HT-29 (cell line): ENCODE measurements around the gene HS1BP3. TPM values are rescaled to one million over a fixed set of nuclear protein-coding genes. Genes with fewer than 3 reads are reported as not detected.

Source experiments
- DNase-seq: peaks from one replicate; pipeline ENCODE4 v3.0.0-alpha.2; 2015; ENCODE audit warnings: low spot score
- total RNA-seq: library from RNA; depleted of rRNA; stranded (reverse); fragments of >200 nt; shearing (Covaris generic); gene quantifications from 2 replicates; pipeline ENCODE4 v1.2.3, GENCODE V29; 2014

HS1BP3 gene
- total RNA-seq, 1 experiment from 2014 or later: 23.0 TPM

DNA sequence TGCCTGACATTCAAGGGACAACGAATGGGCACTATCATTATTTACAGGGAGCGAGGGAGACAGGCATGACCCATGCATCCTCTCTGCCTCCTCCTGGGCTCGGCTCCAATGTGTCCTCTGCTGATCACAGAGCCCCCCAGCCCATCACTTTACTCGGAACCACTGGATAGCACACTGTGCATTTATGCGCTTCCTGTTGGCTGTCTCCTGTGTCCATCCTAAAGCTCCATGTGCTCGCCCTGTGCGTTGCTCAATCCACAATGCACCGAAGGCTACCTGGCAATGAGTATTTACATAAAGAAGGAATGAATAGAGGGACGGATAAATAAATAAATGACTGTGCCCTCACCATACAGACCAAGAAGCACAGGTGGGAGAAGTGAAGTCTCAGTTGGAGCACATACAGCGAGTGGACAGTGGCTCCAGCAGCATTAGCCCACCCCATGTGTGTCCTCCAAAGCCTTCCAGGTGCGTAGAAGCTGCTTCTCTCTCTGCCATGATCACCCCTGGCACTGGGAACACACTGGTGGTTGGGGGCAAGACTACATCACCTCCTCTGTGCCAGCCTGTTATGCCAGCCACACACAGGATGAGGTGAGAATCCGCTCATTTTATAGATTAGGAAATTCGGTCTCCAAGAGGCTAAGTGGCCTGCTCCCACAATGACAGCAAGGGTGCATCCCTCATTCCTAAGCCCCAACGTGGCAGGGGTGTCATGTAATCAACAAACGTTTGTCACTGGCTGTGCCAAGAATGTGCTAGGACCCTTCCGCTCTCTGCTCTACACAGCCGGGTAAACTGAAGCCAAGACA, 13.7 kb upstream of the HS1BP3 start:
- DNase-seq: no peak

GRCh38 chr2:20664071-20664390, 13.1 kb upstream of the HS1BP3 start:
- DNase-seq: no peak

GRCh38 chr2:20663196-20664070, 12.5 kb upstream of the HS1BP3 start:
- DNase-seq: no peak

DNA sequence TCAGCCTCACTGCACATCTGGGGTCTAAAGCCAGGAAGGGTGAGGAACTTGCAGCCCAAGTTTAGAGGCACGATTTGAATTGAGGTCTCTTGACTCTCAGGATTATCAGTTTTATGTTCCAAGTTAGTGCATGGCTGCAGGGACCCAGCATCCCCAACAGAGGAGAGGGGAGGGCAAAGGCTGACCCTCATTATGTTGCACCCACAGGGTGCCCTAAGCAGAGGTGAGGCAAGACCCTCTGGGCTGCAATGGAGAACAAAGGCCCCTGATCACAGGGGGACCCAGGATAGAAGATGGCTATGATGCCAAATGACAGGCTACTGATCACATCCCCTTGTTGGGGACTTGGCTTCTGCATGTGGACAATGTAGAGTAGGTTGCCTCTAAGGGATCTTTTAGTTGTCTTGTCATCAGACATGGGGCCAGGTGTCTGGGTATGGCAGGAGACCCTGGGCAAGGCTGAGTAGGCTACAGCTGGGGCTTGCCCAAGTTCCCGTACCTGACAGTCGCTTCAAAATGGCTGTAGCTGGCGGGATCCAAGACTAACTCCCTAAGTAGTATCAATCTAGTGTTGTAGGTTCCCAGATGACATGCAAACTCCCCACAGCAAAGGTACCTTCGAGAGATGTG, 11.5 kb upstream of the HS1BP3 start:
- DNase-seq: no peak

- DNase-seq: peak; percentile 91
Measured at GRCh38 chr2:20661421-20662307, 10.8 kb upstream of the HS1BP3 start.

- DNase-seq: no peak
Measured at GRCh38 chr2:20660506-20661420, 9.9 kb upstream of the HS1BP3 start.

DNA sequence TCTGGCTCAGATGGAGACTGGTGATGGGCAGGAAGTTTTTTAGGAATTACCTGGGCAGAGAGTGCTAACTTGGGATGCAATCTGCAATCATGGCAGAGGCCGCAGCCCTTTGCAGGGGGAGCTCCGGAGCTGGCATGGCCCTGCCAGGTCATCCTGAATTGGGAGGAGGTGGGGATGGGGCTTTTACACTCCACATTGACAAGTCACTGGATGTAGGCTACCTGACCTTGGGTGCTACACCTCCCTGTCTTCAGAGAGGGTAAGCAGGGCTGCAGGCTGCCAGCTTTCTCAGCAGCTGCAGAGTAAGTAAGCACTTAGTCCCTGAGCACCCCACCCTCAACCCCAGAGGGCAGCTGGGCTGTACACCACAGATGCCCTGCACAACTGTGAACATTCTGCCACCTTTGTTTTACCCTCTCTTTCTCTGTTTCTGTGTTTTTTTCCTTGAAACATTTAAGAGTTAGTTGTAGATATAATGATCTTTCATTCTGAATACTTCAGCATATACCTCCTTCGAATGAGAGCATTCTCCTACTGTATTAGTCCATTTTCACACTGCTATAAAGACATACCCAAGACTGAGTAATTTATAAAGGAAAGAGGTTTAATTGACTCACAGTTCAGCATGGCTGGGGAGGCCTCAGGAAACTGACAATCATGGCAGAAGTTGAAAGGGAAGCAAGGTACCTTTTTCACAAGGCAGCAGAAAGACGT, 6.8 kb upstream of the HS1BP3 start:
- no peak for DNase-seq

DNA sequence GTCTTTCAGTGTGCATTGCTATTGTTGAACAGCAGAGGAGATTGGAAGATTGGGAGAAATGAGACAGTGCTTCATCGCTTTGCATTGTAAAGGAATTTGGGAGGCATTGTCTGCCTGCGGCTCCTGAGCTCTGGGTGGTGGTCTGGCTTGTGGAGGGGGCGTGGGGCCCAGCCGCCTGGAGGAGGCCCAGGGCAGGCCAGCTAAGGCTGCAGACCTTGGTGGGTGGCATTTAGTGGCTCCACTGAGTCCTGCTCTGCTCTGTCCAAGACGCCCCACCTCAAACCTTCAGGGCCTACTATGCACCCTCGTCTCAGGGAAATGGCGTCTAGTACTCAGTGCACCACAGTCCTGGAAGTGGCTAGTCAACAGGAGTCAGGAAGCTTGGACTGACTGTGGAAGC, 5.7 kb upstream of the HS1BP3 start:
- DNase-seq: no peak

DNA sequence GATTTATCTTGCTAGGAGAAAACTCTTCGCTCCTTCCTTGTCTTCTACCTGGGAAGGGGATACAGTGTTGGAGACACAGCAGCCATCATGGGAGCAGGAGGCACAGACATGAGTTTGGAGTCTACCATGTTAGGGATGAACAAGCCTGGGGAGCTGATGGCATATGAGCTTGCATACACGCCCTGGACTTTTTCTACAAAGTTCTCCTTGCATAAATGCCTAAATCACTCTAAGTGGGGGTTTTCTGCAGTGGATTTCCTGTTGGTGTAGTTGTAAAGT, 3.6 kb upstream of the HS1BP3 start:
- DNase-seq: no peak

DNA sequence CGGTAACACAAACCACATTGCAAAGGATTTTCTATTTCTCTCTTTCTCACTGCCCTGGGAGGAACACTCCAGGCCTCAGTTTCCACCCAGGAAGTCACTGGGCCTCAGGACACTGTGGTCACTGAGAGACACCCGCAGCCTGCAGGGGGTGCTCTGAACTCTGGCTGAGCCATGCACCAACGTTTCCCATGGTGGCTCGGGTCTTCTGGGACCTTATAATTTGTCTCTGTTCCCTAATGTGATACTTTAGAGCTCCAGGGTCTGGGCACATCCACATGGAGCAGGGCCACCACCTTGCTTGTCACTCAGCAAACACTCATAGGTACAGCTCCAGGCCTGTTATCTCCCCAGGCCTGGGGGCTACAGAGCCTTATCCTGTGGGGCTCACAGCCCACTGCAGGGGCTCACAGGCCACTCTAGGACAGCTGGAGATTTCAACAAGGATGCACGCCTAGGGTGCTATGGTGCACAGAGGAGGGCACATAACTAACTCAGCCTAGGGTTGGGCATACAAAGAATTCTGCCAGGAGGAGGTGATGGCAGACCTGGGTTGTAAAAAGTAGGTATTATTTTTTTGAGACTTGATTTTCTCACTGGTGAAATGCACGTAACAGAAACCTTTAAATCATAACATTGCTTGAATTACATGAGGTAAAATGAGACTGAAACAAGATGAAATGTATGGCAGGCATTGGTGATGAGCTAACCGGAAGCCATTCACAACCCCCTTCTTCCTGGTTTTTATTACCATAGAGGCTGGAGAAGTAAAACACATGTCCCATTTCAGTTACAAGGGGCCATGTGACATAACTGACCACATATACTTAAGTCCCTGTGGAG, 3.0 kb upstream of the HS1BP3 start:
- no peak for DNase-seq

GRCh38 chr2:20652673-20653575, 2.0 kb upstream of the HS1BP3 start:
- no peak for DNase-seq

DNA sequence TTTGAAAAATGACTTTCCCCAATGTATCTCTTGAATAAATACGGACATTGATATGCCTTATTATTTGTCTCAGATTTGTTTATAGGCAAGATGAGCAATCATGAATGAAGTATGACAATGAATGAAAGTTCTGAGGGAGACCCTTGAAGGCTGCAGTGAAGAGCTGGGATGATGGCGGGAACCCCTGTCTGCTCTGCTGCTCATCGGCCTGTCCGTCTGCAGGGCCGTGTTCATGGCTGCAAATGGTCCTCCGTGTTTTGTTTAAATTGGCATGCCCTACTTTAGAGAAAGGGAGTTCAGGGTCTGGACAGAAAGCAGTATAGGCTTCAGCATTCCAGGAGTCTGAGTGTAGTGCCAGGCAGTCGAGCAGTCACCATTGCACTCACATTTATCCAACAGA, 1.2 kb upstream of the HS1BP3 start:
- no peak for DNase-seq

- DNase-seq: no peak
Measured at GRCh38 chr2:20651731-20652099, 817 bp upstream of the HS1BP3 start.

- DNase-seq: peak; percentile 28
Measured at GRCh38 chr2:20650393-20650876, 463 bp downstream of the HS1BP3 start.

GRCh38 chr2:20649976-20650375, 922 bp downstream of the HS1BP3 start:
- no peak for DNase-seq

DNA sequence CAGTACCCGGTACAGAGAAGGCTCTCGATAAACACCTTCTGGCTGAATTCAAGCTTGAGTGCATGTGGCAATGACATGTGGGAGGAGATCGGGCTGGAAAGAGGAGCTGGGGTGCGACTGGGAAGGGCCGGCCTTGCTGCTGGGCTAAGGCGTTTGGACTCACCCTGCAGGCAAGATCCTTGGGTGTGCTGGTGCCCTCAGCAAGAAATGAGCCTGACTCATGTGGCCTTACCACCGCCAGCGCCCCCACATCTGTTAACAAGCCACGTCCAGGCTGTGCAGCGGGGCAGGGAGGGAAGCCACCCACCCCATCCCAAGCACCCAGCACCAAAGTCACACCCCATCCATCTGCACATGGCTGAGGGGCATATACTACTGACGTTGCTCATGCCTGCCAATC, 1.3 kb downstream of the HS1BP3 start:
- no peak for DNase-seq

- no peak for DNase-seq
Measured at GRCh38 chr2:20648831-20649230, 2.1 kb downstream of the HS1BP3 start.

- no peak for DNase-seq
Measured at GRCh38 chr2:20648206-20648605, 2.7 kb downstream of the HS1BP3 start.
